NCI-H1417 (cell line): ENCODE data around the gene CDH15.
A peak's percentile ranks its signal among the peaks of the same experiment; 100 is the strongest.
"Not testable (repeated sequence)": the region's sequence is repeated elsewhere in the genome, so short reads cannot be mapped to it uniquely, and the experiment has no call there.

Experiments used
- DNase-seq, 3 experiments: peaks; one replicate each; lab custom pipeline; 2025; lab: John Stamatoyannopoulos, UW

The CDH15 gene

DNA sequence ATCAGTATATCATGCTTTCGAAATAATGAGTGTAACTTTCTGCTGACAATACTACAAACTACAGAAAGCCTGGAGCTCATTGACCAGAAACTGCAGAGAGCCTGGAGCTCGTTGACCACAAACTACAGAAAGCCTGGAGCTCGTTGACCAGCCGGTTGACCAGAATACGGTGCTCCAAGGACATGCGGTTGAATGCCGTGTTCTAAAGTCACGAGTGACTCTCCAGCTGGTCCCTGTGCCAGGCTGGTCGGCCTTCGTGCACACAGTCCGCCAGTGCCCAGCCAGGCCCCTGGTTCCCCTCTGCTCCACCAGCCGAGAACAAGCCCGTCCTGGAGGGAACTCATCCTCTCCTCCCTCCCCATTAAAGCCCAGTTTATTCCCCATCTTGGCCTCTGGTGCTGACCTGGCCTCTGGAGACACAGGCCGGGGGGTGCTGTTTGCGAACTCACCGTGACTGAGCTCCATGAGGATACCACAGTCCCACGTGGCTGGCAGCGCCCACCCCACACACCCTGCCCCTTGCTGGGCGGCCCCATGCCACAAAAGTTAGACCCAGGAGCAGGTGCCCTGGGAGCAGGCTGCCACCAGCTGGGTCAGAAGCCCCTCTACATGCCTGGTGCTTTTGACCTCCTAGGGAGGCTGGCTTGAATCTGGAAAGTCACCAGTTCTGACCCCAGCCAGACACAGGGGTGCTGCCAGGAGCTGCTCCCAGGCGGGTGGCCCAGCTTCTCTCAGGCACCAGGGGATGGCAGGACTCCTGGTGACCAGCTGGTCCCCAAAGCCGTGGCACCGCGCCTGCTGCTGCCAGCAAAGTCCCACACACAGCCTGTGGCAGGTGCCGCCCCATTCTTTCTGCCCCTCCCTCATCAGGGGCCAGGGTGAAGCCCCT is 15.5 kb upstream of the CDH15 start:
- no peak for DNase-seq

DNA sequence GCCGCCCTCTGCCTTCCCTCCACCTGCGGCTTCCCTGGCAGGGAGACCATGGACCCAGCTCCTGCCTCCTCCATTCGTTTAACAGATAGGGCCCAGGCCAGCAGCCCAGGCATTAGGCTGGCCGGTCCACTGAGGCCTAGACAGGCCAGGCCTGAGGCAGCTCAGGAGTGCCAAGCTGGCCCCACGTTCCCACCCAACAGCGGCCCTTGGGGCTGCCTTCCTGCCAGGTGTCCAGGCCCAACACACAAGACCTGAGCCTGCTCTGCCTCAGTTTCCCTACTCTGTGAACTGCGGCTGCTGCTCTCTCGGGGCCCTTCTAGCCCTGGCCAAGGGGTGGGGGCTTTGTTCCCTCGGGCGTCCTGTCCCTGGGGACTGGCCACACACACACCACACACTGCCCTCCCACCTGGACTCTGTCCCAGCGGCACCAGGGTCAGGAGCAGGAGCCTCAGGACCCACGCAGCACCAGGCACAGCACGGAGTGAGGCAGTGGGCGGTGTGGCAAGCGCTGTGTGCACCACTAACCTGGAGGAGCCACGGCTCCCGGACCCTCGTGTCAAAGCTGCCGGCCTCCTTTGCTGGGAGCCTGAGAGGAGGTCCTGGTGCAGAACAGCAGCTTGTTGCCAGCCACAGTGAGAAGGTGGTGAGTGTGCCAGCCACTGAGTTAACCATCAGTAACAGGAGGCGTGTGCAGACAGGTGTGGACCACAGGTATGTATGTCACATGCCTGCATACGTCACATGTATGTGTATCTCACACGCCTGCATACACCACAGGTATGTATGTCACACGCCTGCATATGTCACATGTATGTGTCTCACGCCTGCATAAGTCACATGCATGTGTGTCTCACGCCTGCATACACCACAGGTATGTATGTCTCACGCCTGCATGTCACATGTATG is 14.6 kb upstream of the CDH15 start:
- no peak for DNase-seq

DNA sequence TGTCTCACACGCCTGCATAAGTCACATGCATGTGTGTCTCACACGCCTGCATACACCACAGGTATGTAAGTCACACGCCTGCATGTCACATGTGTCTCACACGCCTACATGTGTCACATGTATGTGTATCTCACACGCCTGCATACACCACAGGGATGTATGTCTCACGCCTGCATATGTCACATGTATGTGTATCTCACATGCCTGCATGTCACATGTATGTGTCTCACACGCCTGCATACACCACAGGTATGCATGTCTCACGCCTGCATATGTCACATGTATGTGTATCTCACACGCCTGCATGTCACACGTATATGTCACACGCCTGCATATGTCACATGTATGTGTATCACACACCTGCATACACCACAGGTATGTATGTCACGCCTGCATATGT is 13.8 kb upstream of the CDH15 start:
- no peak for DNase-seq

DNA sequence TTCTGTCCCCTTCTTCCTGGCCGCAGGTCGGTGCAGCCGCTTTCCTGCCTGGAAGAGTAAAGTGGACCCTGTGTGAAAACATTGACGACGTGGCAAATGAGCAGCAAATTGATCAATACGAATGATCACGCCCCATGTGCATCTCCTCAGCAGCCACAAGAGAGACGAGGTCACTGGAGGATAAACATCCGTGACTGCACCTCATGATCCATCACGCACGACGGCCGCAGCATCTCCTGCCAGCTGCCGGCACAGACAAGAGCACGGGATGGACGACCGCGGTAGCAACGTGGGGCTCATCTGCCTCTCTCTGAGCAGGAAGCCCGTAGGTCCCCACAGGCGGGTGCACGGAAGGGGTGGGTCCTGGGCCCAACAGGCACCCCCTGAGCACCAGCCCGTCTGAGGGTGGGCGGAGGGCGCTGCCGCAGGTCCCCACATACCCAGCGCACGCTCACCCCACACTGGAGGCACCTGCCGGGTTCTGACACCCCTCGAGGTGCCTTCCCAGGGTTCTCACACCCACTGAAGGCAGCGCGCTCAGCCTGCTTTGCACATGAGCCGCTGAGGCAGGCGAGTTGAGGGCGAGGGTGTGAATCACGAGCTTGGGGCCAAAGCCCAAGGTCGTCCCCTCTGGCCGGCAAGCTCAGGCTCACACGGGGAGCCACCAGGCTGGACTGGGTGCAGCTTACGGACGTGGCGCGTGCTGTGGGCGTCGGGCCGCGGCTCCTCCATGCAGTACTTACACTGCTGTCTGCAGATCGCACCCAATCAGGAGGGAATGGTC is 12.3 kb upstream of the CDH15 start:
- no peak for DNase-seq

DNA sequence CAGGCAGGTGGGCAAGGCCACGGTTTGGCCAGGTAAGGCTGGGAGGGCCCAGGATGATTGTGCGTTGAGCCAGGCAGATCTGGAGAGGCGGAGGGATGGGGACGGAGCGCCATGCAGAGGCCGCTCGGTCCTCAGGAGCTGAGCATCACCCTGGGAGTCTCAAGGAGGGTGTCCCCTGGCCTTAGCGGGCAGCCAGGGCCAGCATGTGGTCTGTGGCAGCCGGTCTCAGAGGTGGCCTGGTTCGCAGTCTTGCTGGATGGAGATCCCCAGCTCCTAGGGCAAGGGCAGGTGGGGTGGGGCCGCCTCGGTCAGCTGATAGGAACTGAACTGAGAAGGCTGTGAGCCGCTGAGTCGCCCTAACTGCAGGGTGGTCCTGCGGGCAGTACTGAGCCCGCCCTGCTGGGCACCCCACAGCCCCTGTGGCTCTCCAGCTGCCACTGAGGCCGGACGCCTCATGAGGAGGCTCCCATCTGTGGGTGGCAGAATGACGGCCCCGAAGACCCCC is 11.6 kb upstream of the CDH15 start:
- no peak for DNase-seq

DNA sequence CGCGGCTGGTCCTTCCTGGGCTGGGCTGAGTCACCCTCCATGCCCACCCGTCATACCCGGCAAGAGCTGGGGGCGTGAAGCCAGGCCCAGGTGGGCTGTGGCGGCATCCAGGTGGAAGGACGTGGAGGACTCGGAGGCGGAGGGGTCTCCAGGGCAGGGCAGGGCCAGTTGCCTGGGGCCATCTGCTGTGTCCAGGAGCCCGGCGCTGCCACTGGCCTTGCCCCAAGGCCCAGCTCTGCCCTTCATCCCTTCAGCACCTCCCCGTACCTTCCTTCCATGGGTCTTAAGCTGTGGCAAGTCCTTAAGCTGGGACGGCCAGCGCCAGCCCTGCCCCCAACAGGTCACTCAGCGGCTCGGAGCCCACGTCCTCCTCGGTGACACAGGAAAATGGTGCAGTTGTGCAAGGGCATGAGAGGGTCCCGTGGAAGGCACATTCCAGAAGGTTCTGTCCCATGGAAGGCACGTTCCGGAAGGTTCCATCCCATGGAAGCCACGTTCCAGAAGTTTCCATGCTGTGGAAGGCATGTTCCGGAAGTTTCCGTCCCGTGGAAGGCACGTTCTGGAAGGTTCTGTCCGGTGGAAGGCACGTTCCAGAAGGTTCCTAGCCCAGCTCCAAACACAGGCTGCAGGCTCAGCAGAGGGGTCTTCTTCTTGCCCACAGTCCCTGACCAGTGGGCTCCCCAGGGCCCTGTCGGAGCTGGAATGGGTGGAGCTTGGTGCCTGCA is 10.4 kb upstream of the CDH15 start:
- no peak for DNase-seq

DNA sequence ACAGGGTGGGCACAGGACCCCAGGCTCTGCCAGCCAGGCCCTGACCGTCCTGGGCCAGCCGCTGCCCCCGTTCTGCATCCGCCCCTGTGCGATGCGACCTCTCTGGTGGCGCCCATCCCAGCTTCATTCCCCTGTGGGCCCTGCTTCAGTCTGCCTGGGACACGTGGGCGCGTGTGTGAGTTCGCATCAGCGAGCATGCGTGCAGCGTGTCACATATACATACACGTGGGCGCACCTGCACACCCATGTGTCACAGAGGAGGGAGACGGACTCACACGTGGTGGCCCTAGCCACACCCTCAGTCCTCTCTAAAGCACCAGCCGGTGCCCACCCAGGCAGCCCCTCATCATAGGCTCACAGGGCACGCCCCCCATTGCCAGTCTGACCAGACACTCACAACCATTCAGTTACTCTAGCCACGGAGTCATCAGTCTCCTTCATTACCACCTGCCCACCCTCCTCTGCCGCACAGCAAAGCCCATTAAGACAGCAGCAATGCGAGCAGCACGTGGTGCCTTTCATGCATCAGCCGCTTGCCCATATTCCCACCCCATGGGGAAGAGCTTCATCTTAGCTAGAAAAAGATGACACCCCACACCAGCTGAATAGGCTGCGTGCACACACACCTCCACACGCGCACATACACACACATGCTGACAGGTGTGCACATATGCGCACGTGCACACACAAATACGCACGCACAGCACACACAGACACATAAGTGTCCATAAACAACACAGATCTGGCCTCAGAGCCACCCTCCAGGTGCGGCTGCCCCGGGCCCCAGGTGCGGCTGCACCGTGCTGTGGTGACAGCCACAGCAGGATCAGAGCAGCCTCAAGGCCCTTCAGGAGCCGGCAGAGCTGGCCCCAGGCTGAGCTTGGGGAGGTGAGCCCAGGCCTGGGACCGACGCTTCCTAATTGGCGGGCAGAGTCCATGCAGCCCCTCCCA is 9.5 kb upstream of the CDH15 start:
- peak in 1 of 3 experiments; percentile 30 for DNase-seq

DNA sequence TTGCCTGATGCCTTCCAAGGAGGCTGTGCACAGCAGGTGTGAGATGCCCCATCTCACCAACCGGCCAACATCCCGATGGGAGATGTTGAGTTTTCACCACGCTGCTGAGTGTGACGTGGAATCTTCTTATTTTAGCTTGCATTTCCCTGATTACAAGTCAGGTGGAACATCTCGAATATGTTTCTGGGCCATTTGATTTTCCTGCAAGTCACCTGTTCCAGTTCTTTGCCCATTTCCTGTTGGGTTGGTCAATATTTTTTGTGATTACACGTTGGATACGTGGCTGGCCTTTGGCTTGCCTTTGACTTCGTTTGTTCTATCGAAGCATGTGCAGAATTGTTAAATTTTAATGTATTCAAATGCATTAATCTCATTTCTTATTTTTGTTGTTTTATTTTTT is 8.3 kb upstream of the CDH15 start:
- no peak for DNase-seq

DNA sequence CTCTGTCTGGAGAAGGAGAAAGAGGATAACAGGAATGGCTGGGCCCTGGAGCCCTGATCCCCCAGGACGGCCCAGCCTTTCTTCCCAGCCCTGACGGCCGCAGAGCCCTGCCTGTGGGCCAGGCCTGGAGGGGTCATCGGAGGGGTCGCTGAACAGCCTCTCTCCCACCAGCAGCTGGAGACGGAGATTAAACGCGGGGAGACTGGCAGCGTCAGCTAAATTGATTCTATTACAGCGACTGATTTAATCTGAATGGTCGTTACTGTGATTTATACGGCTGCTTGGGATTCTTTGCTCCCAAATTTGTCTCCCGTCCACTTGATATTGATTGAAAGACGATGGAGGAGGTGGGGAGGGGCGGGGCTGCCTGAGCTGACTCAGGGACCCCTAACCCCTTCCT is 7.1 kb upstream of the CDH15 start:
- no peak for DNase-seq

DNA sequence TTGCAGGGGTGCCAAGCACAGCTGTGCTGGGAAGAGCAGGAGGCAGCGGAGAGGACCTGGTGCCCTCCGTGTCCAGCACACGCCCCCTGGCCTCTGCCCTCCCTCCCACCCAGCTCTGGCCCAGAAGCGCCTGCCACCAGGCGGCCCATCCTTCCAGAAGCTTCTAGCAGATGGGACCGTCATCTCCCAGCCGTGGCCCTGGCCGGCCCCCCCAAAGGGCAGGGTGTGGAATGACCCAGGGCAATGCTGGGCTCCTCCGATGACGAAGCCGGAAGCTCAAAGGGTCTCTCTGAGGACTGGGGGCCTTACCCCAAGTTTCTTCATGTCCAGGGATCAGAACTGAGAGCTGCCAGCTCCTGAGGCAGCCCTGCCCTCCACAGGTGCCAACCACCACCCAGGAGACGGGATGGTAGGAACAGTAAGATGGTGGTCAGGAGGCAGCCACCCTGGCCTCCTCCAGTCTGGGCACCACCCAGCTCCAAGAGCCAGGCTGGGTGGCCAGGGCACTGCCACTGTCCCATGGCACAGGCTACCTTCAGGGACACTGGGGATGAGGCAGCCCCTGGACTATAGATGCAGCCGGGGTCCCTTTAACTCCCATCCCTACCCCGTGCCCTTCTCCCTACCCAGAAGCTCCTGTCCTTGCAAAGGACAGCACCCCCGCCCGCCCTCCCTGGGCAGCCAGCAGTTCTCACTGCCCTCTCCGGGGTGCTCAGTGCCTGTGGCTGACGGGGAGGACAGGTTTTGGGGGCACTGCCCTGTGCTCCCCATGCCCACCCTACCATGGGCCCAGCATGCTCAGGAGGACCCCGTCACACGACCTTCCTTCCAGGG is 6.5 kb upstream of the CDH15 start:
- no peak for DNase-seq

DNA sequence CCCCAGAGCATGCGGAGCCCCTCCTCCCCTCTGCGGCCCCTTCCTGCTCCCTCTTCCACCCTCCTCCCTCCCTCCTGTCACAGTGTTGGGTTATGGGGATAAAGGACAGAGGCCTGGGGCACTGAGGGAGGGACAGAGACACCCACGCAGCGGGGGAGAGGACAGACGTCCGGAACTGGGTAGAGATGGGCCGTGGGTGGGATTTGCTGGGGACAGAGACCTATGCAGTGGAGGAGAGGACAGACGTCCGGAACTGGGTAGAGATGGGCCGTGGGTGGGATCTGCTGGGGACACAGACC is 5.9 kb upstream of the CDH15 start:
- DNase-seq, result not testable (repeated sequence)

DNA sequence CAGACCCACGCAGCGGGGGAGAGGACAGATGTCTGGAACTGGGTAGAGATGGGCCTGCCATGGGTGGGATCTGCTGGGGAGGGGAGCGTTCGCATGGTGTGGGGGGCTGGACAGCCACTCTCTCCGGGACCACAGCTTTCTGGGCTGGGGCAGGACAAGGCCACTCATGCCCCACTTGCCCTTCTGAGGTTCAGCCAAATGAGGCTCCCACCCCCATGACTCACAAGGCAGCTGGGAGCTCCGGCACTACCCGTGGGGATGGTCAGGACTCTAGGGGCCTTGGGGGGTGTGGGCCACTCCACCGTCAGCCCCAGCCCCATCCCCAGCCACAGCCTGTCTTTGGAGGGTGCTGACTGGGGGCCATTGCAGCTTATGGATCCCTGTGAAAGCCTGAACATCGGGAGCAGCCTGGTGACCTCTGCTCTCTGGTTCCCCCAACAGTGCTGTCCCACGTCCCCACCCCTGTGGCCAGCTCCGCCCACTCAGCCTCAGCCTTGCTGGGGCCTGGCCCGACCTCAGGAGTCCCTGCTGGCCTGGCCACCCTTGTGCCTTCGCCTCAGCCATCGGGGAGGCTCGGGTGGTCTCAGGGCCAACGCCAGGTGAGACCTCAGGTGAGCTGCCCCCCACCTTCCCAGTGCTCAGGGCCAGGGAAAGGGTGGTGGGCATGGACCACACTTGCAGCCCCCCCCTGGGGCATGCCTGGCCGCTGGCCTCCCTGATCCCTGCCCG is 4.7 kb upstream of the CDH15 start:
- DNase-seq, result no peak

DNA sequence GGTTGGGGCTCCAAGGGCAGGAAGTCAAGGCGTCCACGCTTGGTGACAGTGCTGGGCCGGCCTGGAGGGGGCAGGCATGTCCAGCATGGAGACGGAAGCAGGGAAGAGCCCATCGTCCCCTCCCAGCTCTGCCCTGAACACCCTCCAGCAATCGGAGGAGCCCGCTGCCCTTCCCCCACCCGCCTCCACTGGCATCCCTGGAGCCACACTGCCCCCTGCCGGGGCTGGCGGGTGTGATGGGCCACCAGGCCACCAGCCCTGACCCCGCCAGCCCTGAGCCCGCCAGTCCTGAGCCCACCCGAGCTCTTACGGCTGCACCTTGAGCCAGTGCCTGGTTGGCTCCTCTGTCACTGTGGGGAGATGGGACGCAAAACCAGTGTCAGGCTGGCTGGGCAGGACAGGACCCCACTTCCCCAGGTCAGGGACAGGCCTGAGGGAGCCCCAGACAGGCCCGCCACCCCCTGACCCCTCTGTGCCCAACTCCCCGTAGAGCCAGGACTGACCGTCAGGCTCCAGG is 4.1 kb upstream of the CDH15 start:
- DNase-seq, result peak; percentile 67 to 80 (median 74)

DNA sequence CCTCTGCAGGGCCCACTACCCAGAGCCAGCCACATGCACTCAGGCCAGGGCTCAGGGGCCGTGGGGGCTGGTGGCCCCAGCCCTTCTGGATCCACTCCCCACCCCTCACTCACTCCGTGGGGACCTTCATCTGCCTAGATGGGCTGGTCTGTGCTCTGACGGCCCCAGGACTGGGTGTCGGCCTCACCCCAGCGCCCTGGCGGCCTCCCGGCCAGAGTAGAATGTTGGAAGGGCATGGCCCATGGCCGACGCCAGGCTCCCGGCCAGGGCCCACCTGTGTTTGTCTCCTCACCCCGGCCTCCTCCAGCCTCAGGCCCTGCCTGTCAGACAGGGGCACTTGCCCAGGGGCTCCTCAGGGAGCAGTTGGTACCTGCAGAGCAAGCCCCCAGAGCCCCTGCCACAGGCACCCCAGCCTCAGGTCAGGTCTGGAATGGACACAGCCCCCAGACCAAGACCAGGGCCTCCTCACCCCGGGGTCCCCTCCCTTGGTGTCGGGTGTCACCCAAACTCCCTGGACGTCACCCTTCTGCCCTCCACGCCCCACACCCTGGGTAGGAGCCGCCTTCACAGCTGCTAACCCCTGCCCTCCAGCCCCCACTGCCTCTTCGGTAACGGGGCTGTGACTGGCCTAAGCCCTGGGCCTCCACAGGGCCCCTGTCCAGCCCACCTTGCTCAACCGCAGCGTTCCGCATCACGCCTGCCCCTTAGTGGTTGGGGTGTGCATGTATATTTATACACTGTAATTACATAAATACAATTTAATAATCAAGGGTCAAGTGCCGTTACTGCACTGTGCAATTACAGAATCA is 3.0 kb upstream of the CDH15 start:
- peak in 1 of 3 experiments; percentile 15 for DNase-seq

DNA sequence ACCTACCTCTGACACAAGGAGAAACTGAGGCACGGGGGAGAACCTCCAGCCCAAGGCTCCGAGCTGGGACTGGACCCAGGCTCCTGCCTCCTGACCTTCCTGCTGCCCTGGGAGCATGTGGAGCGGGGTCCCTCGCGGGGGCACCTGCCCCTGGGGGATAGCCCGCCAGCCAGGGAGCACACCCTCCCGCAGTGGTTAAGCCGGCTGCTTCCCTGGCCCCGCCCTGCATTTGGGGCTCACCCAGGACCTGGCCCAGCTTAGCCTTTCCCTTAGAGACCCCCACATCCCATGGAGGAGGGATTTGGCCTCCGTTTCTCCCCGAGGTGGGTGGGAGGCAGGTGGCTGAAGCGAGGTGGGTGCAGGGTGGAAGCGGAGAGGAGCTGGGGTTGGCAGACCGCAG is 1.8 kb upstream of the CDH15 start:
- DNase-seq, result no peak

DNA sequence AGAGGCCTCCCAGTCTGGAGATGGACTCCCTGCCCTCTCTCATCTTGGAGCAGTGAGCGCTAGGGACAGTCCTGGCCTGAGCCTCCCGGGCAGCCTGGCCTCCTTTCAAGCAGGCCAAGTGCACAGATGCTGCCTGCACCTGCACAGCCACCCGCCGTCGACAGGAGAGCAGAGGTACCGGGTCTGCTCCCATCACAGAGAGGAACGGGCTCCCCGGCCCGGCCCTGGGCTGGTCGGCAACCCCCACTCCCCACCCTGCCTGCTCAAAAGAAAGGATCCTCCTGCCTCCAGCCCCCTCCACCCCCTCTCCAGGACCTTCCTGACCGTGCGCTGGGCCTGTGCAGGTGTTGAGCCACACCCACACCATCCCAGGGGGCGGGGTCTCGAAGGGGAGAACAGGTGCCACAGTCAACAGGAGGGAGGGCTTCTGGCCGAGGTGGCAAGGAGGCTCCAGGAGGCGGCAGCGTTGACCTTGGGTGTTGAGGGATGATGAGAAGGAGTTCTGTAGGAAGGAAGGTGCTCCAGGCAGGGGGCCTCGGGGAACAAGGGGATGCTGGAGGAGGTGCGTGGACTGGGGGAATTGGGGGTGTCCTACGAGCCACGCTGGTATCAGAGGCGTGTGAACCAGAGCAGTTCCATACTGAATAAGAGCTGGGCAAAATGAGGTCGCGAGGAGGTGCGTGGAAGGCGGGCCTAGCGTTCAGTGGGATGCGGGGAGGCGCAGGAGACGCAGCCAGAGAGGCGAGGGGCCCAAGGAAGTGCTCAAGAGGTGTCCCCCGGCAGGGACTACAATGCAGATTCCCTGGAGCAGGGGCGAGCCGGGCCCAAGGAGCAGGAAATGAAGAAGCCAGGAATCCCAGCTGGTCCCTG is 967 bp upstream of the CDH15 start:
- peak; percentile 65 to 78 (median 70) for DNase-seq

DNA sequence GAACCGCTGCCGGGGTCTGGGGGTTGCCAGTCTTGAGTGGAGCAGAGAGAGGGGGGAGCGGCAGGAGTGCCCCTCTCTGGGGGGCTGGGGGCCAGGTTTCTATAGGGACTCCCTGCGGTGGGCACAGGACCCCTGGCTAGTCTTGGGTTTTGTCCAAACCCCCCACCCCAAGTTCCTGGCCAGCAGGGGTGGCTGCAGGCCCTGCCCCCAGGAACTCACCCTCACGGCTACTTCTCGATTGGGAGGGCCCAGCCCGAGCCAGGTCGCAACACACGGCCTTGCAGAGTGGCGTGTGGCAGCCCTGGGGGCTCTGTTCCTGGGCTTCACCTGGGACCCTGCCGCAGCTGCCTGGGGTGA is 601 bp downstream of the CDH15 start:
- no peak for DNase-seq
